Astrocyte of the cerebellum (primary cell): ENCODE measurements around the gene HOXB5.

Source experiments
- DNase-seq: peaks from one replicate; pipeline ENCODE4 v3.0.0-alpha.2; 2011; ENCODE audit warnings: low read depth
- H3K4me3 ChIP-seq: 2 replicates; pipeline ENCODE4 v1.5.1; 2011; ENCODE audit warnings: mild to moderate bottlenecking, low read depth, low read length, moderate library complexity
- in situ Hi-C: cut with HindIII; loops from 2 replicates; pipeline ENCODE4 v1.10.0; 2017; ENCODE audit warnings: low sequenced_read_pairs
- TF ChIP-seq, protein P1 (sequence below): IDR thresholded peaks from 2 replicates; pipeline ENCODE4 v1.5.1; 2012; ENCODE audit warnings: low read length, low read depth, moderate library complexity, mild to moderate bottlenecking; ENCODE audit errors: missing control alignments

The HOXB5 gene

DNA sequence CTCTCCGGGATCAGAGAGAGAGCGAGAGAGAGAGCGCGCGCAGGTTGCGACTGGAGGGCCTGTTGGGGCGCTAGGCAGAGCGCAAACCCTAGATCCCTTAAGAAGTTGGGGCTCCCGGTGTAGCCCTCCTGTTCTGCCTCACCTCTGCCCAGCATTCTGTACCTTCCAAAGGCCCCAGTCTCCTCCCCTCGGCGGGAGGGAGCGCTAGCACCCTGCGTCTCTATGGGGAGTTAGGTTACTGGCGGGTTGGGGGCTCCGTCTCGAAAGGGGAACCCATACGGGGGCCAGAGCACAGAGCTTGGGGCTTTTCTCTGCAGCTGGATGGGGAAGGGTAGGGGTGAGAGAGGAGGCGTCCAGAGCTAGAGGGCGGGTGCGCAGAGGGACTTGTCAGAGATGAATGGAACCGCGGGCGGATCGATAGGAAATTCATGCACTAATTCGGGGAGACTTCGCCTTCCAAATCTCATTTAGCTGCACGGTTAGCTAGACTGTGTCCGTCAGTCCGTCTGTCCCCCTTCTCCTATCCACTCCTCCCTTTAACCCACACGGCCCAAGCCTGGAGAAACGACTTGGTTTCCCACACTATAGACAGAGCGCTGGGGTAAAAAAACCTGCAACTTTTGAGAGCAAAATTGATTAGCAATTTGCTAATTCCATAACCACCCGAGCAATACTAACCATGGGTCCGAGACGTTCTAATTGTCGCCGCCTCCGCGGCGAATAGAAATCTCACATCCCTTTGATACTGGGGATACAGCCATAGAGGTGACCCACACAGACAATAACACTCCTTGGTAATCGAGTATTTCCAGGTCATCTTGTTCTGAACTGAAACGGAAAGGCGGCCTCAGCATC, 14.7 kb downstream of the HOXB5 start:
- TF ChIP-seq, protein P1, sequence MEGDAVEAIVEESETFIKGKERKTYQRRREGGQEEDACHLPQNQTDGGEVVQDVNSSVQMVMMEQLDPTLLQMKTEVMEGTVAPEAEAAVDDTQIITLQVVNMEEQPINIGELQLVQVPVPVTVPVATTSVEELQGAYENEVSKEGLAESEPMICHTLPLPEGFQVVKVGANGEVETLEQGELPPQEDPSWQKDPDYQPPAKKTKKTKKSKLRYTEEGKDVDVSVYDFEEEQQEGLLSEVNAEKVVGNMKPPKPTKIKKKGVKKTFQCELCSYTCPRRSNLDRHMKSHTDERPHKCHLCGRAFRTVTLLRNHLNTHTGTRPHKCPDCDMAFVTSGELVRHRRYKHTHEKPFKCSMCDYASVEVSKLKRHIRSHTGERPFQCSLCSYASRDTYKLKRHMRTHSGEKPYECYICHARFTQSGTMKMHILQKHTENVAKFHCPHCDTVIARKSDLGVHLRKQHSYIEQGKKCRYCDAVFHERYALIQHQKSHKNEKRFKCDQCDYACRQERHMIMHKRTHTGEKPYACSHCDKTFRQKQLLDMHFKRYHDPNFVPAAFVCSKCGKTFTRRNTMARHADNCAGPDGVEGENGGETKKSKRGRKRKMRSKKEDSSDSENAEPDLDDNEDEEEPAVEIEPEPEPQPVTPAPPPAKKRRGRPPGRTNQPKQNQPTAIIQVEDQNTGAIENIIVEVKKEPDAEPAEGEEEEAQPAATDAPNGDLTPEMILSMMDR = no peak
- in situ Hi-C loops = no loop called here
- DNase-seq = no peak
- H3K4me3 ChIP-seq = peak overlapping the region; percentile 82

DNA sequence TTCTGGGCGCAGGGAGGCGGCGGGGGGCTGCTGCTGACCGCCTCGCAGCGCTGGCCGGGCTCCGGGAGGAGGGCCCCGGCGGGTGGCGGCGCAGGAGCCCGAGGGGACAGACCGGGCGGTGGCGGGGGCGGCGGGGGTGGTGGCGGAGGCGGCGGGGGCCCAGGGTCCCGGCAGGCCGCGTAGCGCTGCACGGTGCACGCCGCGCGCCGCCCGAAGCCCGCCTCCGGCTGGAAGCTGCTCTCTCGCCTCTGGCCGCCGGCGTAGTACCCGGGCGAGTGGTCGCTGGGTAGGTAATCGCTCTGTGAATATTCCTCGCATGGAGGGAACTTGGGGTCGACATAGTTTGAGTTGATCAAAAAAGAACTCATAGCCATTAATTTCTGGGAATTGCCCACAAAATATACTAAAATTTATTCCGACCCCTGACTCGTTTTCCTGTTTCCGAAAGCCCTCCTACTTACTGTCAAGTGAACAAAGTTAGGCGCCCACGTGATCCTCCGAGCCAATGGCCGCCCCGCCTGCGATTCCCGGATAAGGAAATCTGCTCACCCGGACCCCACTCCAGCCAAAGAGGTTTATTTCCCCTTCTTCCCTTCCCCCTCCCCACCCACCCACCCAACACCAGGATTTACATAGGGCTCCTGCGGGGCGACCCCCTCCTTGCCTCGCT, 15.5 kb downstream of the HOXB5 start, which contains the start of gene HOXB4:
Gene HOXB4, minus strand, starts transcription at position 405 of the 670 bp plus-strand sequence. Its CDS starts 31 bp downstream, at position 374.
- DNase-seq = peak; percentile 65
- in situ Hi-C loops = no loop called here
- peak within 1 kb of the TSS; percentile 82 for H3K4me3 ChIP-seq
- TF ChIP-seq, protein P1 = no peak

DNA sequence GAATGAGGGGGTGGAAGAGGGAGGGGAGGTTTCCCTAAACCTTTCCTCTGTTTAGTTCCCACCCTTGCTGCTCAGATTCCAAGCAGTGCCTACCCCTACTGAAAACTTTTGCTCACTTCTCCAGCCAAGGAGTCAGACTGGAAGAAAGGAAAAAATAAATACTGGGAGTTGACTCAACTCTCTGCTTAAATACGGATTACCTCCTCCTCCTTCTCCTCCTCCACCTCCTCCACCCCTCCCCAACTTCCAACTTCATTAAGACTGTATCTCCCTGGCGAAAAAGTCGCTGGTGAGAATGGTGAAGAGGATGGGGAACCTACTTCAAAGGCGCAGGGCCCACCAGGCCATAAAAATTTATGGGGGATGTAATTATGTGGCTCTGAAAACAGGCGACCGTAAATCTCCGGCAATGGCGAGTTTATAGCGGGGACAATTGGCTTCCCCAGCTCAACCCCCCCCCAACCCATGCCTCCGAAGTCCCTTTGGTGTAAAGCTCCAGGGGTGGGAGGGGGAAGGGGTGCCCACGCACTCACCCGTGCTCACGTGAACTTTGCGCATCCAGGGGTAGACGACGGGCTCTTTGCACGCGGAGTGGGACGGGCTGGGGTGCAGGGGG, 16.1 kb downstream of the HOXB5 start:
- in situ Hi-C loops = no loop called here
- no peak for DNase-seq
- peak overlapping the region; percentile 82 for H3K4me3 ChIP-seq
- TF ChIP-seq, protein P1 = no peak

DNA sequence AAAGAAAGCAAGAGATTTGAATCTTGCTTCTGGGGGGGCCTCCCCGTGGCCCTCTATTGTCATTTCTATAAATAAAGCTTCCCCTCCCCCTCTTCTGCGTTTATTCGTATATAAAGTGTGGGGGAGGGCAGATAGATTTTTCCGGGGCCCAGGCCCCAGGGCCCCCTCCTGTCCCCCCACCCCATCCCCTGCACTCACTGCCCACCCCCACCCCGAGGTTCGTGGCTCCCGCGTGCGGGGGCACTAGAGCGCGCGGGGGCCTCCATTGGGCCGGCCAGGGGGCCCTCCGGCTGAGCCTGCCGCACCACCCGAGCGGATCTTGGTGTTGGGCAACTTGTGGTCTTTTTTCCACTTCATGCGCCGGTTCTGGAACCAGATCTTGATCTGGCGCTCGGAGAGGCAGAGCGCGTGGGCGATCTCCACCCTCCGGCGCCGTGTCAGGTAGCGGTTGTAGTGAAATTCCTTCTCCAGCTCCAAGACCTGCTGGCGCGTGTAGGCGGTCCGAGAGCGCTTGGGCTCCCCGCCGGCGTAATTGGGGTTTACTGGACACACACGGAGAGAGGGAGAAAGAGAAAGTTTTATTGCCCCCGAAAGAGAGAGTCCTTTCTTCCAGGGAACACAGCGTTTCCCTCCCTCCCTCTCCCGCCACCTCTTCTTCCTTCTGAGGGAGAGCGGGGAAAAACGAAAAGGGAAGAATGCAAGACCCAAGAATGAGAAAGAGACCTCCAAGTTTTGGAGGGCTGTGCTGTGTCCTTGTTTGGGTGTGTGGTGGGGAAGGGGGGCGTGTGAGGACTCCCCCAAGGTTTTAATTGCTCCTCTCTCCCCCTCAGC, 16.9 kb downstream of the HOXB5 start:
- TF ChIP-seq, protein P1 = no peak
- DNase-seq = no peak
- in situ Hi-C loops = no loop called here
- peak overlapping the region; percentile 82 for H3K4me3 ChIP-seq

DNA sequence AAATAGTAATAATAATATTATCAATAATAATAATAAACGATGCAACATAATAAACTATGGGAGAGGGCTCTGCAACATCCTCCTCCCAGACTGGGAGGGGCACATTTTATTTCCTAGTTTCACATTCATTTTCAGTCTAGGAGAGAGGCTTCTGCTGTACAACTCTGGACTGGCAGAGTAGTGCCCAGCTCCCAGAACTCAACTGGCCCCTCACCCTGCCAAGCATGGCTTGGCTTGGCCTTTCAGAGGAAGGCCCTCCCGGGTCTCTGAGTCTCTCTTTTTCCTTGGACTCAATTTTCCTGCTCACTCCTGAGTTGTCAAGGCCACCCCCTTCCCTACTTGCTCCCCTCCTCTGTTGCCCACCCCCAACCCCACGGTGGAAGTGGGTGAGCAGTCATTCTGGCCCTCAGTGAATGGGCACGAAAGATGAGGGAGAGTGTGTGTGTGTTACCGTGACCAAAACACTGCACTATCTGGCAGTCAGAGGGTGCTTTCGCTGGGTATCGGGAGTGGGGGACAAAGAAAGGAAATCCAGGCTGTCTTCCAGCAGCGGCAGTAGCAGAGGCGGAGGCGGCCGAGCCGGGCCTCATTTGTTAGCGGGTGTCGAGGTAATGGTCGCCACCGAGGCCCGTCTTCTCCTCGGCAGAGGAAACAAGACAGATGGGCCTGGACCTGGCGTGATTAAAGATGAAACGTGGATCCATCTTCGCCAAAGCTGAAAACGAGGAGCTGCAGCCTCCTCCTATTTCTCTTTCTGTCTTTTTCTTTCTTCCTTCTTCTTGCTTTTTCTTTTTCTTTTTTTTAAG, 17.7 kb downstream of the HOXB5 start:
- H3K4me3 ChIP-seq = peak overlapping the region; percentile 82
- DNase-seq = no peak
- TF ChIP-seq, protein P1 = no peak
- in situ Hi-C loops = no loop called here
